GM19328 (cell line): ENCODE results near the gene NUF2.
"Not testable (repeated sequence)": the region's sequence is repeated elsewhere in the genome, so short reads cannot be mapped to it uniquely, and the experiment has no call there.

Experiments
- ATAC-seq: cut with Tn5 transposase; IDR thresholded peaks from one replicate; pipeline ENCODE4 v1.9.1; 2021; ENCODE audit warnings: mild to moderate bottlenecking, moderate library complexity; ENCODE audit not compliant: unreplicated experiment

Gene NUF2

DNA sequence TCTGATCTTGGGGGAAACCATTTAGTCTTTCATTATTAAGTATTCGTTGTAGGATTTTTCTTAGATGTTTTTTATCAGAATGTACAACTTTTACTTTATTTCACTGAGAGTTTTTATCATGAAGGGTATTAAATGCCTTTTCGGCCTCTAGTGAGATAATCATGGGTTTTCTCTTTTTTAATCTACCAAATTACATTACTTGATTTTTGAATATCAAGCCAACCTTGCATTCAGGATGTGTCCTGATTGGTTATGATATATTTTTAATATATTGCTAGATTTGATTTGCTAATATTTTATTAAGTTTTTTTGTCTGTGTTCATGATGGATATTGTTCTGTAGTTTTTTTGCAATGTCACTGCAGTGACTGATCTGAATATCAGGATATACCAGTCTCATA is 9.4 kb downstream of the NUF2 start:
- no peak for ATAC-seq

DNA sequence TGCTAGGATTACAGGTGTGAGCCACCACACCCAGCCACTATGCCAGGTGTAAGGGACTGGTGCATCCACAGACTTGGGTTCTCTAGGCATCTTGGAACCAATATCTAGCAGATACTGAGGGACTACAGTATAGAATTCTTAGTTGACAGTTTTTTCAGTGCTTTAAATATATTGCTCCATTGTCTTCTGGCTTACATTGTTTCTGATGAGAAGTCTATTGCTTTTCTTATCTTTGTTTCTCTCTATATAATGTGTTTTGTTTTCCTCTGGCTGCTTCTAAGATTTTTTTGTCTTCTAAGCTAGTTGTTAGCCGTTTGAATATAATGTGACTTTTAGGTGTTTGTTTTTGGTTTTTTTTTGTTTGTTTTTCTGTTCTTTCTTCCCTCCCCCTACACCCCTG is 13.5 kb downstream of the NUF2 start:
- no peak for ATAC-seq

DNA sequence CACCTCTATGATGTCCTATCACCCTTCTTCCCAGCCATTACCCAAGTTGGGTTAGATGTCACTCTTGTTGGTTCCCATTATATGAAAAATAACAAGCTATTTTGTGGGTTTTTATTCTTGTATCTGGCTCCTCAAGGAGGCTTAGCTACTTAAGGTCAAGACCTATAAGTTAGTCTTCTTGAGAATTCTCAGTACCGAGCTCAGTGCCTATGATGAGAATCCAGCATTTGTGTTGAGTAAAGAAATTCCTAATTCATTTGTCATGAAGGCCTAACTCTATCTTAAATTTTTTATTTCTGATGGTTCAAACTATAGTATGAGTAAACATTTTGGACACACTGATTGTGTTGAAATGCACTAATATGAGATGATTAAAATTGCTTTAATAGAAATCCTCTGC is 15.9 kb downstream of the NUF2 start:
- no peak for ATAC-seq

DNA sequence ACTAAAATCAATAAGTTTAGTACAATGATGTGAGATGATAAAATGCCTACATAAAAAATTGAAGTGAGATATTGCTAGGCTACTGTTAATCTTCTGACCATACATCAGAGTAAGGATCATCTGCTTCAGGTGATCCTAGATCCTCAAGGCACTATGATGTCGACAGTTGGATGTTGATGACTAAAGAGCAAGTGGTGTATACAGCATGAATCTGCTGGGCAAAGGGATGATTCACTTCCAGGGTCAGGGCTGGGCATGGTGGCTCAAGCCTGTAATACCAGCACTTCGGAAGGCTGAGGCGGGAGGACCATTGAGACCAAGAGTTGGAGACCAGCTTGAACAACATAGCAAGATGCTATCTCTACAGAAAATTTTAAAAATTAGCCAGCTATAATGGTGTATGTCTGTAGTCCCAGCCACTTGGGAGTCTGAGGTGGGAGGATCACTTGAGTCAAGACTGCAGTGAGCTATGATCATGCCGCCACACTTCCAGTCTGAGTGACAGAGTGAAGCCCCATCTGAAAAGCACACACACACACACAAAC is 24.6 kb downstream of the NUF2 start:
- no peak for ATAC-seq

DNA sequence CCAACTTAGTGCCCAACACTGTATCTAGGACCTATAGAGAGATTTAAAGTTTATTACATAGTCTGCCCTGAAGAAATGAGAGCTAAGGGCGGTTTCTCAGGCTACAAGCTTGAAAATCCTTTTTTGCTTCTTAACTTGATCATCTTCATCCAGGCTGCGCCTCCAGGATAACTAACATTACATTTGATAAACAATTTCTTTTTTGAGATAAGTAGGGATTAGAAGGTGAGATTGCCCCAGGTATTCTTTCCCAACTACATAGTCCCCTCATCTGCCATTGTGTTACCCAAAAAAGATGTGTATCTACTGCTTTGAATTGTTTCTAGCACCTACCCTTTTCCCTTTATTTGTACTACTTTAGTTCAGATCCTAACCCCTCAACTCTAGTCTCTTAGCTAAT is 25.4 kb downstream of the NUF2 start:
- ATAC-seq, result no peak

DNA sequence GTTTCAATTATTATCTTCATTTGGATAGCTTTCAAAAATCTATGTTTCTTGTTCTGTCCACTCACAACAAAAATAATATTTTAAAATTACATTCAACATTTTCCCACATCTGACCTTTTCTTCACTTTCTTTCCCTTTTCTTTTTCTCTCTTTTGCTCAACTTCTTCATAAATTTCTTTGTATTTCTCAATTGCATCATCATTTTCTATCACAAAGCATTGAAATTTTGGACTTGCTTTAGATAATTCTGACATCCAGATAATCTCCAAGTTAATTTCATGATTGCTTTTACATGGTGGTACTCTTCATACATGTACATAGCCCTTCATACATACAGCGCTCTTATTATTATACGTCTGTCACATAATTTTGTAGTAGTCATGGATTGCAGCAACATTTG is 30.2 kb downstream of the NUF2 start:
- ATAC-seq, result no peak

DNA sequence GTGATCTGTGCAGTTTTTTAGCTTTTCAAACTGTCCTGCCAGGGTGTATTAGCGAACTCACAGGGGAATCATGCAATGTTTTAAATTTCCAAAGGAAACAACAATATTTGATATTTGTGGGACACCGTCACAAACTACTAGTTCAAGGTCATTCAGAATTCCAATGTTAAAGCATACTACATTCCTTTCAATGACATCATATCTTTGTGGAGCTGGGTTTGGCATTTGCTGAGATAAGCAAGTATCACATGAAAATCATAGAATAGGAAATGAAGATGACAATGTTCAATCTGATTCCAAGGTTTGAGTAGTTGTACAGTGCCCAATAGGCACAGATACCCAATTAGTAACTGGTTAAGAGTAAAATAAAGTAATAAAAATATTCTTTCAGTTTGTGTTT is 35.6 kb downstream of the NUF2 start:
- ATAC-seq, result no peak

DNA sequence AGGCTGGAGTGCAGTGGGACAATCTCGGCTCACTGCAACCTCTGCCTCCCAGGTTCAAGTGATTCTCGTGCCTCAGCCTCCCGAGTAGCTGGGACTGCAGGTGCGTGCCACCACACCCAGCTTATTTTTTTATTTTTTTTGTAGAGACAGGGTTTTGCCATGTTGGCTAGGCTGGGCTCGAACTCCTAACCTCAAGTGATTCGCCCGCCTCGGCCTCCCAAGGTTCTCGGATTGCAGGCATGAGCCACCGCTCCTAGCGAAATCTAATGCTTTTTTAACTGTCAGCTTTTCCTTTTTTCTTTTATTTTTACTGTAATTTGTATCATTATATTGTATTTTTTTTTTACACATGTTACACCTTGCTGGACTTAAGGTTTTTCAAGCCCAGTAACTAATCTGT is 36.4 kb downstream of the NUF2 start:
- not testable (repeated sequence) for ATAC-seq

DNA sequence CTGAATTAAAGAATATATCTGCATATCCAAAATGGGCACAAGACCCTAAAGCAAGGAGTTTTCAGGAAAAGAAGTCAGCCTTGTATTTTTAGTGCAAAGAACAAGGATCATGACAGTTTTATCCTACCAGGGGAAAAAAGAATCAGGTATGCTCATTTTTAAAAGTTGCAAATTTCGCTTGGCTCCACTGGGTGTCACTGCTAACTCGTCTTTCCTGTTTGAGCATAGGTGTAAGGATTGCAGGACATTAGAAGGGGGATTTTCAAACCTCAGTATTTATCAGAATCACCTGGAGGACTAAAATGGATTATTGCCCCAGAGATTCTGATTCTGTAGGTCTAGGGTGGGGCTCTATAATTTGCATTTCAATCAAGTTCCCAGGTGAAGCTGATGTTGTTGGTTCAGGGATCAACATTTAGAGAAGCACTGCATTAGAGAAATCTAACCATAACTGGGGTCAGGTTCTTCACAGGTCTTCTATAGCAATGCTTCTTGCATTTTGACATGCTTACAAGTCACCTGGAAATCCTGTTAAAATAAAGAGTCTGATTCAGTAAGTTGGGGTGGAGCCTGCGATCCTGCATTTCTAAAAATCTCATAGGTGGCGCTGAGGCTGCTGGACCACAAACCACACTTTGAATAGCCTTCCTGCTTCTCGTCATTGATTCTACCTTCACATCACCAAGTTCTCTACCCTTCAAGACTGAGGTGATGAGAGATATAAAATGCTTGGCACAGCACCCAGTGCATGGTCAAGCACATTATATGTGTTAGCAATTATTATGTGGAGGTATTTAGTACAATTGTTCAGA is 39.6 kb downstream of the NUF2 start:
- no peak for ATAC-seq

DNA sequence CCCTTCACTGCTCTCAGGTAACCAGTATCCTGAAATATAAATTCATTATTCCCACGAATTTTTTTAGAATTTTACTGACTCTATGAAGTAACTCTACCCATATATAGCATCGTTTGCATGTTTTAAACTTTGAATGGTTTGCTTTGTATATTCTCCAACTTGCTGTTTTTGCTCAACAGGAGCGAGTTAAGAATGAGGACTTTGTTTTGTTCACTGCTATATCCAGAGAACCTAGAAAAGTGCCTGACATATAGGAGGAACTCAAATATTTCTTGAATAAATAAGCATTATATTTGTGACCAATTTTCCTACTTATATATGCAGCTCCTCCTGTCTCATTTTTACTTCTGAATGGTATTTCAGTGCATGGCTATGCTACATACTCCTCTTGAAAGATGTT is 43.4 kb downstream of the NUF2 start:
- no peak for ATAC-seq

DNA sequence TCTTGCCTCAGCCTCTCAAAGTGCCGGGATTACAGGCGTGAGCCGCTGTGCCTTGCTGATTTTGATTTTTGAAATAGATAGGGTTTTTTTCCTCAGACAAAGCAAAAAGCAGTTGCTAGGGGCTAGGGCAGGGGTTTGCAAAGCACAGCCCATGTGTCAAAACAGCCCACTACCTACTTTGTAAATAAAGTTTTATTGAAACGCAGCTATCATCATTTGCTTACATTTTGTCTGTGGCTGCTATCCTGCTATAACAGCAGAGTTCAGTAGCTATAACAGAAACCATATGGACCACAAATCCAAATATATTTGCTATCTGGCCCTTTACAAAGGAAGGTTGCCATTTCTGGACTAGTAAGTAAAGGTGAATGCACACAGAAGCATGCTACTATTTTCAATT is 44.8 kb downstream of the NUF2 start:
- ATAC-seq, result no peak

DNA sequence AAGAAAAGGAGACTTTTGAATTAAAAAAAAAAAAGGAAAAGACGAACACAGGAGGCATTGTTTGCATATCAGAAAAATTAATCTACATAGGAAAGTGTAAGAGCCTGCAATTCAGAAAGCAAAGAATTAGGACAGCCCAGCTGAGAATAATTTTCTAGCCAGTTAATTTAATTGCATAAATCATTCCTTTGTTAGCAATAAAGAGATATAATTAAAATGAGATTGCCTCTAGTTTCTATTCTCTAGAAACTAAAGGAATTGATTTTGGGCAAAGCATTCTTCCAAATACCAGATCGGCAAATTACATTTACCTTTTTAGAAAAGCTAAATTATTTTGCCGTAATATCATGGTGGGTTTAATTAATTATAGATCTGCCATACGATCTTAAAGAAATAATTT is 46.0 kb downstream of the NUF2 start:
- no peak for ATAC-seq

DNA sequence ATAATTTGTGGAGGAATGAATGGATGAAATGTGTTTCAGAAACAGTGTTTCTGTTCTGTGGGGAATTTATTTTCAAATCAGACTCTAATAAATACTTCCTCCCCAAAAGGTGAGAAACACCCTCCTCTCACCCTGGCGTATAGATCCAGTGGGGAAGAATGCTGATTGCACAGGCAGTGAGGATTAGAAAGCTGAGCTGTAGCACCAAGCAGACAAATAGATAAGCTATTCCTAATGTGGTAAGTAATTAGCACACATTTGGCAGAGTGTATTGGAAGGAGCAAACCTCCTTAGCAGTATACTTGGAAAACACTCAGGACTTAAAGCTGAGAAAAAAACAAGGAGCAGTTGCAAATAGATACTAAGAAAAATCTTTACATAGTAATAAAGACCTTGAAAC is 50.8 kb downstream of the NUF2 start:
- no peak for ATAC-seq

DNA sequence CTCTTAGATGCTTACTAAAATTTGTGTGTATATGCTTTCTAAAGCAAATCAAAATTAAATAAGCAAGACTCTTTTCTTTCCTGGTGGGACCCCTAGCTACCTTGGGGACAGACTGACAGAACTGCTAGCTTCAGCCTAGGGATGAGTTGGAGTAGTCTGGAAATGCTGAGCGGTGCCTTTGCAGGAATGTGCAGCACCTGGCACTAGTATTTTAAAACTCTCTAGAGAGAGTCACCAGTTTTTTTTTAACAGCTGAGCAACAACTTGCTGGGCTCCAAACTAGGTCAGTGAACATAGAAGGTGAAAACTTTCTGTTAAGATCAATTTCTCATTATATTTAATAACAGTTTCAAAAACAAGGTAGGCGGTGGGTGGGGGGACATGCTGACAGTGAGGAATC is 56.8 kb downstream of the NUF2 start:
- ATAC-seq, result no peak

DNA sequence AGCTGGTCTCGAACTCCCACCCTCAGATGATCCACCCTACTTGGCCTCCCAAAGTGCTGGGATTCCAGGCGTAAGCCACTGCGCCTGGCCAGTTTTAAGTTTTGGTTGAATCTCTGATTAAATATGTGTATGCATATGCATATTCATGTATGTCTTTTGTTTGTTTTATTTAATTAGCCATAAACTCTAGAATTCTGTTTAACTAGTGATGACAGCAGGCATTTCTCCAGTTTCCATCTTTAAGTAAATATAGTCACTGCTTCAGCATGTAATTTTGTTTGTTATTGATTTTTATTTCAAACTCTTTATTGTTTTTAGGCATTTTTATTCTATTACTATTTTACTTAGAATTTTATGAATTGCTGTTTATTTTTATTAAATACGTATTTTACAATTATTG is 58.0 kb downstream of the NUF2 start:
- no peak for ATAC-seq

DNA sequence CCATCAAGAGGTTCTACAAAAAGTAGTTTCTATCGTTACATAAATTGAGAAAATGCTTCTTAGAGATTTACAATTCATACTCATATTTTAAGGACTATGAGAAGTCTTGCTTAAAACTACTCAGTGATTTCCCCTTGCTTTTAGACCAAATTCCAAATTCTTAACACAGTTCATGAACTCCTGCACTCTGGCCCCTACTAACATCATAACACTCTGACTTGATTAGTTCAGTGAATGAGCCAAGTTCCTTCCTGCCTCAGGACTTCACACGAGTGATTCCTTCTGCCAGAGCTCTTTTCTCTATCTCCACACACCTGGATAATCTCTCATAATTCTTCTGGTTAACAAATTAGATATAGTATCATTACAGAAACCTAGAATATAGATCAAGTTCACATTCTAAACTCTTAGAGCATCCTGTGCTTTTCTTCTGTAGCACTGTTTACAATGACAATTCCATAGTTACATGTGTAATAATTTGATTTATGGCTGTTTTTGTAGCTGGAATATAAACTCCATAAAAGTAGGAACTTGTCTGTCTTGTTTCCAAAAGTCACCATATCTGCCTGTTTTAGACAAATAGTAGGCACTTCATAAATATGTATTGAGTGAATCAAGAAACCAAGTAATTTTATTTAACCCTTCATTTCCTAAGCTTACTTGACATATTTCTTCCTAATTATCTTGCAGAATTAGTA is 59.9 kb downstream of the NUF2 start:
- ATAC-seq, result no peak

DNA sequence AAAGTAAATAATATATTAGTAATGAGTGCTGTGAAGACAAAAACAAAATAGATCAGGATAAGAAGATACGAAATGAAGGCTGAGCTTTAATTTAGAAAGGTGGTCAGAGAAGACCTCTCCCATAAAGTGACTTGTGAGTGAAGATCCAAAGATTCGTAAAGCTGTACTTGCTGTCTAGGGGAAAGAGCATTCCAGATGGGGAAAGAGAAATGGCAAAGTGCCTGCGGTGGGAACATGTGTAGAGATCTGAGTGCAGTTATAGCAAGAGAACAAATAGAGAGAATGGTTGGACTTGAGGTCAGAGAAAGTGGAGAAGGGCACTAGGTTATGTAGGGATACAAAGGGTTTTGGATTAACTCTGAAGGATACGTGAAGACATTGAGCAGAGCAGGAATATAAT is 60.6 kb downstream of the NUF2 start:
- ATAC-seq, result no peak

DNA sequence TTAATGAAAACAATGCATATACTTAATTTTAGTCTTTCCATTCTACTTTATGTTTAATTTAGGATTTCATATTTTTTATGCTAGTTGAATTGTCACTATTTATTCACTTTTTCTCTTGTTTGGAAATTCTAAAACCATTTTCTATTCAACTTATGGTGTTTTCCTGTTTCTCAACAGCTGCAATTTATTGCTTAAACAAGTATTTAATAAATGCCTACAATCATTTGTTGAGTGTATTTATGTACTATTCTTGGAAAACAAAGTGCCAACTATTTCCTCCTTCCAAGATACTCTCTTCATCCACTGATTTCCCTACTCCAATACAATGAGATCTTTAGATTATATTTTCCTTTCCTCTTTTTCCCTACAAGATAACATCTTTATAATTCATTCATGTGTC is 65.4 kb downstream of the NUF2 start:
- ATAC-seq, result no peak

DNA sequence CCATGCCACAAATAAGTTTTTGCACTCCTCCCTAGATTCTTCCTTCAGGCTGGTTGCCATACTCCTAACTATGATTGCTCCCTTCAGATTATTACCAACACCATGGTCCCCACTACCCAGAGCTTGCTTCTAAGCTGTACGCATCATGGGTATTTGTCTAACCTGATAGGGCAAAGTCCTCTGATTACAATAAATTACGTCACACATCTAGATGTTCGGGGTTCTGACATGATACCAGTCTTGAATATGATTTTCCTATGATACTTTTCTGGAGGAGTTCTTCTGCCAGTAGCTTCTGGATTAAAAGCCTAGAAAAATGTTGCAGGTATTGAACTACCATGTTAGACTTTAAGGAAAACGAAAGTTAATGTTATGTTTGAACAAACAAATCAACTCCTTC is 67.2 kb downstream of the NUF2 start:
- no peak for ATAC-seq

DNA sequence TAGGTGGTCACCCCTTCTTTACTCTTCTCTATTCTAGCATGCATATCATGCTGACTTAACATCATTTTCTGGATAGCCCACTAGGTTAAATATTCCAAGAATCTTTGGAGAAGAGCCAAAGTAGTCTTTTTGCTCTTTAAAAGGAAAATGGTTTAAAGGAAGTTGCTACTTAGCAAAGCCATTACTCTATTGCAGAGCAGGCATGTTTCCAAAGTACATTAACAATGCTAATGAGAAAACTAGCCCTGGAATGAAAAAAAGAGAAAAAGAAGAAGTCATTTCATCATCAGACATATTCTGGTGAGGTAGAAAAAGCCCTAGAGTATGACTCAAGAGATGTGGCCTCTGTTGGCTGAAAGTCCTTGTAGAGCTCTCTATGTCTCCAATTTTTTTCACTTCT is 74.0 kb downstream of the NUF2 start:
- no peak for ATAC-seq

DNA sequence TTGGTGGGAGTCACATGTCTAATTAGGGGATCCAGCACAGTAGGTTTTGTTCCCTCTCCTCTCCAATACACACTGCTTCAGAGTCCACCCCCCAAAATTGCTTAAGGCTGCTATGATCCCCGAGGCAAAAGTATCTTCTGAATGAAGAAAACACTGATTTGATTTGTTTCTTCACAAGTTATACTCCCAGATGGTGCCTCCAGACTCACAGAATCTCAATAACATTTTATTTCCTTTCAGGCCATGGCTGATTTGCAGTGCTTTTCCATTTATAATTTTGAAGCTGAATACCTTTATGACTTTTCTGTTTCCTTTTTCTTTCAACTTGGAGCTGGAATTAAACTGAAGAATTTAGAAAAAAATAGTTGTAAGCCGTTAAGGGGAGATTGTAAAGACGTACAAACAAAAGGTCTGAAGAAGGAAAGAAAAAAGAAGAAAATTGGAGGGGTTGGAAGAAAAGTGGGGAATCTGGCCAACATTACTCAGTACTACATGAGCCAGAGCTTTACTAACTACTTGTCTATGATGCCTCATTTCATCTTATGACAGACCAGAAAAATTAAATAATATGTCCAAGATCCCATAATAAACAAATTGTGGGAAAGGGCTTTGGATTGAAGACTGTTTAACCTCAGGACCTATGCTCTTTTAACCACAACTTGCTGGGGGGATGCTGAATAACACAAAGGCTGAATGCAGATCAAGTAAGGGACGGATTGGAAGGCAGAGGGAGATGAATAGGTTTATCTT is 75.9 kb downstream of the NUF2 start:
- ATAC-seq, result no peak

DNA sequence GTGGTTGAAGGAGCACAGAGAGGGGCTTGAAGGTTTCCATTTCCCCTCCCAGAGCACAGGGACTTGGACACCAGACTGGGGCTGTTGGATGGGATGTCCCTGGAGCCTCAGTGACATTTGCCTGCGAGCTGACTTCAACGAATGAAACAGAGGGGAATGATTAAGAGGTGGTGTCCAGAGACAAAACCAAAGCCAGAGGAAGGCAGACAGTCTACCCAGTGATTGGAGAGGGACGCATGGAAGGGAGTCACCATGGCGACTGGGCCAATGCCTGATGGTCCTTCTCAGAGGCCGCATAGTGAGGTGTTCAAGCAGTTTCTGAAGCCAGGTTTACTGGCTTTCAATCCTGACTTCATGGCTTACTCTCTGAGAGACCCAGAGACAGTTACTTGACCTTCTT is 77.2 kb downstream of the NUF2 start:
- ATAC-seq, result no peak
